Sigmoid colon (tissue), 4 donors: Measurements from ENCODE around the gene ADM.

ENCODE experiments used
- EP300 ChIP-seq, 4 donors: sonication (generic); formaldehyde crosslinking; IDR thresholded peaks; one replicate each; pipeline ENCODE4 v1.6.1; 2017; ENCODE audit warnings: antibody characterized with exemption in 4 of 4
- POLR2AphosphoS5 ChIP-seq, 4 donors: sonication (generic); formaldehyde crosslinking; IDR thresholded peaks; one replicate each; pipeline ENCODE4 v1.6.1; 2017; ENCODE audit warnings: antibody characterized with exemption in 4 of 4
- TF ChIP-seq, protein P1 (sequence below), 4 experiments: fragments of 450-650 bp in 3 of 4; fragments of 200-600 bp in 1 of 4; IDR thresholded peaks; one replicate each; pipeline ENCODE4 v1.5.1; 2016 to 2019; ENCODE audit warnings: antibody characterized with exemption in 4 of 4, mild to moderate bottlenecking in 3 of 4, moderate library complexity in 2 of 4

DNA sequence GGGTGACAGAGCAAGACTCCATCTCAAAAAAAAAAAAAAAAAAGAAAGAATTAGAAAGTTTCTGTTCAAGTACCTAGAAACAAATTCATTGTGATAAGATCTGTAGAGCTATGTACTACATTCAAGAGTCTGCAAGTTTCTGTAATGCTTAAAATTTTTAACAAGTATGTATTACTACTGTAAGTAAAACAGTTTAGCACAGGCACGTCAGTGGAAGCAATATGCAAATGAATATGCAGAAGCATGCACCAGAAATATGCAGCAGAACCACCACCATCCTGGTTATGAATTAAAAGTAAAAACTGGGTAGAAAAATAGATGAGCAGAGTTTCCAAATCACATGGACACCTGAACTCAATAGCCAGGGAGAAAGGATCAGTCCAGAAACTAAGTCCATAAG lies 30.1 kb upstream of the ADM start:
- TF ChIP-seq, protein P1, sequence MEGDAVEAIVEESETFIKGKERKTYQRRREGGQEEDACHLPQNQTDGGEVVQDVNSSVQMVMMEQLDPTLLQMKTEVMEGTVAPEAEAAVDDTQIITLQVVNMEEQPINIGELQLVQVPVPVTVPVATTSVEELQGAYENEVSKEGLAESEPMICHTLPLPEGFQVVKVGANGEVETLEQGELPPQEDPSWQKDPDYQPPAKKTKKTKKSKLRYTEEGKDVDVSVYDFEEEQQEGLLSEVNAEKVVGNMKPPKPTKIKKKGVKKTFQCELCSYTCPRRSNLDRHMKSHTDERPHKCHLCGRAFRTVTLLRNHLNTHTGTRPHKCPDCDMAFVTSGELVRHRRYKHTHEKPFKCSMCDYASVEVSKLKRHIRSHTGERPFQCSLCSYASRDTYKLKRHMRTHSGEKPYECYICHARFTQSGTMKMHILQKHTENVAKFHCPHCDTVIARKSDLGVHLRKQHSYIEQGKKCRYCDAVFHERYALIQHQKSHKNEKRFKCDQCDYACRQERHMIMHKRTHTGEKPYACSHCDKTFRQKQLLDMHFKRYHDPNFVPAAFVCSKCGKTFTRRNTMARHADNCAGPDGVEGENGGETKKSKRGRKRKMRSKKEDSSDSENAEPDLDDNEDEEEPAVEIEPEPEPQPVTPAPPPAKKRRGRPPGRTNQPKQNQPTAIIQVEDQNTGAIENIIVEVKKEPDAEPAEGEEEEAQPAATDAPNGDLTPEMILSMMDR (IDR thresholded peaks at IDR 0.05) = no peak
- no peak for TF ChIP-seq EP300 (IDR thresholded peaks at IDR 0.05)
- no peak for TF ChIP-seq POLR2AphosphoS5 (IDR thresholded peaks at IDR 0.05)
